Measurements from ENCODE around the gene LIN28A. TPM values are rescaled to one million over a fixed set of nuclear protein-coding genes. Genes with fewer than 3 reads are reported as not detected.

The LIN28A gene
- total RNA-seq, 1 experiment from 2014 or later = 1,289 TPM

- Histone ChIP-seq H3K14ac (ENCODE audit: insufficient read depth, low read length) (no peak overlapping the region), H2BK120ac (ENCODE audit: low read depth, low read length, poor library complexity, severe bottlenecking) (no peak overlapping the region), H2BK15ac (ENCODE audit: low read depth, low read length) (no peak overlapping the region), H3K79me1 (ENCODE audit: insufficient read depth, low read depth, low read length, poor library complexity, severe bottlenecking) (no peaks in the 10 kb centered on the region), H2AK5ac (ENCODE audit: insufficient read length, low read length) (no peak overlapping the region), H3K4me1 (ENCODE audit: insufficient read depth, low read length) (no peaks in the 10 kb centered on the region), H3K79me2 (ENCODE audit: insufficient read depth, low read length) (no peaks in the 10 kb centered on the region), H3K23ac (ENCODE audit: insufficient read length, low read depth, low read length) (no peak overlapping the region), H3K9me3 (ENCODE audit: control insufficient read depth, low read depth, low read length) (no peaks in the 10 kb centered on the region), H3K23me2 (ENCODE audit: insufficient read length, low read depth, low read length, poor library complexity, severe bottlenecking) (no peaks in the 10 kb centered on the region), H2BK12ac (ENCODE audit: insufficient read length, low read depth, low read length) (no peak overlapping the region), H3K4ac (ENCODE audit: low read depth, low read length) (no peak overlapping the region), H2AFZ (ENCODE audit: low read length) (no peak overlapping the region), H4K5ac (ENCODE audit: insufficient read length, low read depth, low read length) (no peak overlapping the region), H3K27ac (ENCODE audit: insufficient read length, low read depth, low read length) (no peak overlapping the region), H3K4me2 (ENCODE audit: insufficient read depth, insufficient read length, low read length) (no peak overlapping the region), H2BK20ac (ENCODE audit: low read depth, low read length, poor library complexity, severe bottlenecking) (no peak overlapping the region), H3K27me3 (ENCODE audit: insufficient read depth, low read length) (no peaks in the 10 kb centered on the region; the same call in 1 of the 2 replicates), H3K56ac (ENCODE audit: insufficient read length, low read depth, low read length) (no peak overlapping the region), H3K9ac (ENCODE audit: extremely low read depth, insufficient read length, low read length) (no peak overlapping the region), H3K18ac (ENCODE audit: insufficient read length, low read depth, low read length) (no peak overlapping the region), H2BK5ac (ENCODE audit: insufficient read length, low read length) (no peak overlapping the region), H4K8ac (replicated peaks; ENCODE audit: insufficient read length, low read depth, low read length) (no peak overlapping the region), H4K20me1 (ENCODE audit: control insufficient read depth, insufficient read depth, insufficient read length) (no peaks in the 10 kb centered on the region), H3T11ph (ENCODE audit: low read length) (no peak overlapping the region), H4K91ac (ENCODE audit: insufficient read length, low read depth, low read length) (no peak overlapping the region)
- H3K27me3 Mint-ChIP-seq (ENCODE audit: low read depth) = peaks cover 5% of the 10 kb centered on the region; the same call in 1 of the 2 replicates
- H3K36me3 Mint-ChIP-seq (ENCODE audit: insufficient read depth in 1 of 3, low read depth in 3 of 3) = no peaks in the 10 kb centered on the region
- DNase-seq = no peak
- no peak overlapping the region for H3K27ac Mint-ChIP-seq
- no peak overlapping the region for H3K4me3 Mint-ChIP-seq
- H3K4me1 Mint-ChIP-seq = peaks cover 15 to 17% of the 10 kb centered on the region in 2 experiments
- H3K9me3 Mint-ChIP-seq = peaks cover 0 to 3% of the 10 kb centered on the region in 2 experiments; a peak in 3 of 5 replicates
- WGBS (ENCODE audit: extremely low coverage, insufficient read length, low lambda C conversion rate) = no CpG with 5 or more reads among the region's 4 CpGs
- TF ChIP-seq CTCF (conservative IDR thresholded peaks at IDR 0.05) = no peak
These were observed 37.3 kb upstream of the LIN28A start for GRCh38 chr1:26373281-26373680.
